HepG2 (cell line): ENCODE measurements around the gene ARRDC1. TPM values are rescaled to one million over a fixed set of nuclear protein-coding genes. Genes with fewer than 3 reads are reported as not detected.

Experiments used
- ATAC-seq: fragments of 200-7000 bp; cut with Tn5 transposase; 3 replicates; pipeline ENCODE4 v1.9.1; 2020; ENCODE audit warnings: mild to moderate bottlenecking, moderate library complexity
- BruUV-seq: library from RNA; stranded (reverse); fragments of 400-500 nt; replicated peaks from 2 replicates; lab custom pipeline; 2021; lab: Mats Ljungman, UMichigan
- CTCF ChIA-PET: fragments of 300-600 bp; formaldehyde crosslinking; extraction: SDS; loops from one replicate; lab custom pipeline; 2021; ENCODE audit warnings: low total read pairs, inconsistent platforms, low intra/inter-chr PET ratio; lab: Yijun Ruan, JAX
- POLR2A ChIA-PET: fragments of 350-600 bp; sonication (Branson Sonifier 250); formaldehyde crosslinking; loops from one replicate; lab custom pipeline; 2020; ENCODE audit warnings: antibody characterized with exemption, inconsistent platforms; lab: Yijun Ruan, JAX
- DNase-seq: peaks from one replicate; pipeline ENCODE4 v3.0.0-alpha.2; 2015; ENCODE audit warnings: low spot score
- FAIRE-seq: peaks from 3 replicates; lab custom pipeline; 2011; peaks lifted over from hg19 to GRCh38; lab: Jason Lieb, UNC
- H2AFZ ChIP-seq: one replicate; pipeline ENCODE4 v1.6.1; 2011; ENCODE audit warnings: low read length, inconsistent platforms
- H3K27ac ChIP-seq: fragments of 300-600 bp; 3 replicates; pipeline ENCODE4 v1.8.0; 2011; ENCODE audit warnings: mixed run types, mild to moderate bottlenecking, mixed read lengths, low read length, inconsistent platforms; ENCODE audit not compliant: insufficient read depth; ENCODE audit errors: extremely low read length
- H3K27me3 ChIP-seq, 2 experiments: fragments of 200-600 bp in 1 of 2; 2 replicates in 1 of 2; 3 replicates in 1 of 2; pipeline versions ENCODE4 v1.6.0 to v1.8.0; 2011; ENCODE audit warnings: low read length in 2 of 2, mild to moderate bottlenecking in 2 of 2, moderate library complexity in 2 of 2, inconsistent platforms in 1 of 2; ENCODE audit not compliant: insufficient read depth in 2 of 2, control insufficient read depth in 1 of 2
- H3K36me3 ChIP-seq, 2 experiments: fragments of 200-600 bp in 1 of 2; replicated peaks in 1 of 2; 2 replicates in 1 of 2; 3 replicates in 1 of 2; pipeline versions ENCODE4 v1.5.1 to v1.8.0; 2011; ENCODE audit warnings: low read length in 2 of 2, inconsistent platforms in 1 of 2; ENCODE audit not compliant: insufficient read depth in 2 of 2, control insufficient read depth in 1 of 2
- H3K4me1 ChIP-seq: 2 replicates; pipeline ENCODE4 v1.5.1; 2012; ENCODE audit warnings: low read length, inconsistent platforms; ENCODE audit not compliant: insufficient read depth
- H3K4me2 ChIP-seq: 2 replicates; pipeline ENCODE4 v1.6.0; 2011; ENCODE audit warnings: low read depth, low read length, inconsistent platforms
- H3K4me3 ChIP-seq, 3 experiments: fragments of 200-600 bp in 1 of 3; sonication (generic), shearing (Covaris generic) in 1 of 3; replicated peaks in 1 of 3; 2 replicates each; pipeline ENCODE4 v1.5.1; 2011 to 2016; ENCODE audit warnings: low read length in 3 of 3, inconsistent platforms in 2 of 3, low read depth in 2 of 3, mild to moderate bottlenecking in 2 of 3, control low read depth in 1 of 3, mixed read lengths in 1 of 3; ENCODE audit not compliant: insufficient read depth in 1 of 3
- H3K79me2 ChIP-seq: one replicate; pipeline ENCODE4 v1.6.1; 2011; ENCODE audit warnings: low read length, inconsistent platforms; ENCODE audit not compliant: insufficient read depth
- H3K9ac ChIP-seq: 2 replicates; pipeline ENCODE4 v1.6.0; 2011; ENCODE audit warnings: mild to moderate bottlenecking, low read depth, low read length, inconsistent platforms; ENCODE audit not compliant: insufficient read depth
- H3K9me3 ChIP-seq: 2 replicates; pipeline ENCODE4 v1.5.1; 2012; ENCODE audit warnings: mild to moderate bottlenecking, low read length
- H4K20me1 ChIP-seq: 2 replicates; pipeline ENCODE4 v1.6.0; 2011; ENCODE audit warnings: inconsistent platforms, mild to moderate bottlenecking, low read length, moderate library complexity; ENCODE audit not compliant: insufficient read depth
- AGO2 ChIP-seq: fragments of 200-400 bp; formaldehyde crosslinking; optimal IDR thresholded peaks from 2 replicates; pipeline ENCODE3; 2017; ENCODE audit warnings: mild to moderate bottlenecking, low read depth, low read length, moderate library complexity
- BHLHE40 ChIP-seq: IDR thresholded peaks from 2 replicates; pipeline ENCODE4 v1.6.1; 2011; ENCODE audit warnings: low read length, improper control_type of control experiment
- ETV5 ChIP-seq: IDR thresholded peaks from 2 replicates; pipeline ENCODE4 v1.6.1; 2018; ENCODE audit warnings: missing biosample characterization, missing genetic modification reagents, inconsistent platforms, borderline replicate concordance
- HOXA3 ChIP-seq: sonication (generic); formaldehyde crosslinking; IDR thresholded peaks from 2 replicates; pipeline ENCODE4 v1.5.0; 2020; ENCODE audit warnings: missing genetic modification reagents
- IKZF5 ChIP-seq: IDR thresholded peaks from 2 replicates; pipeline ENCODE4 v1.6.1; 2018; ENCODE audit warnings: missing genetic modification reagents, mild to moderate bottlenecking, missing compliant biosample characterization
- NFAT5 ChIP-seq: sonication (generic); formaldehyde crosslinking; IDR thresholded peaks from 2 replicates; pipeline ENCODE4 v1.4.0; 2020; ENCODE audit warnings: missing genetic modification reagents
- SAP130 ChIP-seq: IDR thresholded peaks from 2 replicates; pipeline ENCODE4 v1.6.1; 2016; ENCODE audit warnings: low read depth
- SPEN ChIP-seq: sonication (generic); formaldehyde crosslinking; IDR thresholded peaks from 2 replicates; pipeline ENCODE4 v1.5.1; 2020; ENCODE audit warnings: low read depth, mild to moderate bottlenecking, missing genetic modification reagents
- SRSF9 ChIP-seq: fragments of 200-400 bp; formaldehyde crosslinking; IDR thresholded peaks from 2 replicates; pipeline ENCODE4 v1.6.1; 2018; ENCODE audit warnings: borderline replicate concordance, mild to moderate bottlenecking, low read depth, low read length; ENCODE audit not compliant: insufficient read depth, poor library complexity, severe bottlenecking
- USF2 ChIP-seq, 2 experiments: sonication (generic) in 1 of 2; formaldehyde crosslinking in 1 of 2; IDR thresholded peaks; 2 replicates each; pipeline versions ENCODE4 v1.5.1 to v1.6.1; 2011 to 2020; ENCODE audit warnings: borderline replicate concordance in 1 of 2, low read depth in 1 of 2, low read length in 1 of 2, mild to moderate bottlenecking in 1 of 2, missing genetic modification reagents in 1 of 2, moderate library complexity in 1 of 2
- ZBTB38 ChIP-seq: sonication (generic); formaldehyde crosslinking; IDR thresholded peaks from 2 replicates; pipeline ENCODE4 v1.5.1; 2020; ENCODE audit warnings: mild to moderate bottlenecking, missing genetic modification reagents
- ZNF225 ChIP-seq: sonication (generic); formaldehyde crosslinking; IDR thresholded peaks from 2 replicates; pipeline ENCODE4 v1.4.0; 2020; ENCODE audit warnings: mild to moderate bottlenecking, missing genetic modification reagents
- ZNF274 ChIP-seq: sonication (generic); formaldehyde crosslinking; IDR thresholded peaks from 2 replicates; pipeline ENCODE4 v1.5.1; 2020; ENCODE audit warnings: mild to moderate bottlenecking, missing genetic modification reagents
- WGBS: methylation state at CpG from one replicate; pipeline ENCODE4 v1.1.6; 2017; ENCODE audit warnings: low lambda C conversion rate; 5-methylcytosine and 5-hydroxymethylcytosine counted together
- in situ Hi-C: cut with HindIII; loops from 2 replicates; pipeline ENCODE4 v1.10.0; 2017; ENCODE audit warnings: low pct_unique_long_range_greater_than_20kb; ENCODE audit not compliant: extremely low pct_ligation_motif_present
- intact Hi-C: fragments of 100-400 bp; cut with micrococcal nuclease; formaldehyde crosslinking; loops from one replicate; pipeline ENCODE4 v1.10.0; 2022; ENCODE audit not compliant: unreplicated experiment
- polyA plus RNA-seq, 8 experiments: library from polyadenylated mRNA; depleted of rRNA in 3 of 8; stranded (reverse) in 7 of 8; unstranded in 1 of 8; fragments of >200 nt; fragmentation: Illumina TruSeq in 4 of 8; extraction: Trizol in 4 of 8; gene quantifications; 2 replicates each; pipeline versions ENCODE4 v1.2.1 to v1.2.3, GENCODE V29; 2011 to 2016; ENCODE audit warnings: low read depth in 4 of 8, missing spikeins in 1 of 8, mixed read lengths in 1 of 8; ENCODE audit not compliant: insufficient read depth in 1 of 8
- total RNA-seq, 5 experiments: library from RNA; depleted of rRNA; stranded (reverse); fragments of >200 nt; fragmentation: Illumina TruSeq; extraction: Trizol; gene quantifications; 2 replicates each; pipeline ENCODE4 v1.2.3, GENCODE V29; 2016; ENCODE audit warnings: low read depth in 1 of 5

Gene ARRDC1
- total and polyA plus RNA-seq, 2 of the 13 experiments (the other 11 are each of a cell fraction or from before 2014, with no cell fraction given), result 21.7 to 44.4 TPM

- CTCF ChIA-PET, result no interaction called here
- H3K27me3 ChIP-seq, result no peaks in the 10 kb centered on the region
- no peak for FAIRE-seq
- H3K9me3 ChIP-seq, result no peaks in the 10 kb centered on the region
- peak overlapping the region; percentile 8 for H3K27ac ChIP-seq
- H3K9ac ChIP-seq, result 0 out of 2 replicates have a peak overlapping the region, but pooled peaks have one; percentile 13
- peaks cover 3 to 13% of the 10 kb centered on the region in 2 experiments; a peak in 4 of 5 replicates for H3K36me3 ChIP-seq
- intact Hi-C loops, result no loop called here
- peaks cover 2% of the 10 kb centered on the region; the same call in 1 of the 2 replicates for H4K20me1 ChIP-seq
- no TSS peak for BruUV-seq
- ATAC-seq, result peak; percentile 27
- in situ Hi-C loops, result no loop called here
- POLR2A ChIA-PET, result no interaction called here
- H3K79me2 ChIP-seq, result peaks cover 27% of the 10 kb centered on the region
- DNase-seq, result peak; percentile 47
- peaks cover 58% of the 10 kb centered on the region for H3K4me1 ChIP-seq
- 71% methylated on average over 6 of the region's 21 CpGs for WGBS
- H3K4me3 ChIP-seq, result peak overlapping the region in 1 of 3 experiments; percentile 11; a peak in 1 of 6 replicates
- H2AFZ ChIP-seq, result no peak overlapping the region
- peak overlapping the region; percentile 4; the same call in 1 of the 2 replicates for H3K4me2 ChIP-seq
- TF ChIP-seq ZNF225 (CRISPR knock-in tag), result 0 out of 2 replicates have a peak, but pooled peaks have one; percentile 21
- peak; percentile 56 for TF ChIP-seq USF2 (IDR thresholded peaks at IDR 0.05; ENCODE audit: low read depth, low read length)
- no peak; the same call in 1 of the 2 replicates for TF ChIP-seq USF2 (CRISPR knock-in tag; IDR thresholded peaks at IDR 0.05; ENCODE audit: borderline replicate concordance)
- TF ChIP-seq ZBTB38 (CRISPR knock-in tag), result peak; percentile 59; the same call in 1 of the 2 replicates
- TF ChIP-seq ZNF274, result 0 out of 2 replicates have a peak, but pooled peaks have one; percentile 6
- peak; percentile 46; the same call in 1 of the 2 replicates for TF ChIP-seq ETV5 (CRISPR knock-in tag)
- TF ChIP-seq SRSF9, result no peak
- TF ChIP-seq SPEN (CRISPR knock-in tag), result no peak
- TF ChIP-seq IKZF5, result no peak
- TF ChIP-seq SAP130 (CRISPR knock-in tag), result peak; percentile 31; the same call in 1 of the 2 replicates
- TF ChIP-seq NFAT5 (CRISPR knock-in tag), result no peak
- TF ChIP-seq AGO2, result peak; percentile 88
- peak; percentile 75 for TF ChIP-seq BHLHE40
- TF ChIP-seq HOXA3 (CRISPR knock-in tag), result 0 out of 2 replicates have a peak, but pooled peaks have one; percentile 16
Observed at GRCh38 chr9:137611623-137612609, 6.4 kb downstream of the ARRDC1 start.
